ENCODE measurements around the gene GPR39.

DNA sequence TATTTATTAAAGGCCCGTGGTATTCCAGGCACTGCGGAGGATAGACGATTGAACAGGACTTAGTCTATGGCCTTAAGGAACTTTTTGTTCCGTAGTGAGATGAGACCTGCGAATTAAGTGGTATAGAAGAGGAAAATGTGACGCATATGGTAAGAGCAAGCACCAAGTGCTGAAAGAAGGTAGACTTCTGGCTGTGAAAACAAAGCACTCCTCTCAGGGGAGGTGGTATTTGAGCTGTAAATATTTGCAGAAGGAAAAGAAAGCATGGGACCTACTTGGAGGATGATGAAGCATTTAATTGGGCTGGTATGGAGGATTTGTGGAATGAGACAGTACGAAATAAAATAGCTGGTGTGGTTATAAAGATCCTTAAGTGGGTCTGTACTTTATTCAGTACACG, 62.5 kb downstream of the GPR39 start:
- no peak for TF ChIP-seq POLR2A (IDR thresholded peaks at IDR 0.05)
- TF ChIP-seq, protein P1, sequence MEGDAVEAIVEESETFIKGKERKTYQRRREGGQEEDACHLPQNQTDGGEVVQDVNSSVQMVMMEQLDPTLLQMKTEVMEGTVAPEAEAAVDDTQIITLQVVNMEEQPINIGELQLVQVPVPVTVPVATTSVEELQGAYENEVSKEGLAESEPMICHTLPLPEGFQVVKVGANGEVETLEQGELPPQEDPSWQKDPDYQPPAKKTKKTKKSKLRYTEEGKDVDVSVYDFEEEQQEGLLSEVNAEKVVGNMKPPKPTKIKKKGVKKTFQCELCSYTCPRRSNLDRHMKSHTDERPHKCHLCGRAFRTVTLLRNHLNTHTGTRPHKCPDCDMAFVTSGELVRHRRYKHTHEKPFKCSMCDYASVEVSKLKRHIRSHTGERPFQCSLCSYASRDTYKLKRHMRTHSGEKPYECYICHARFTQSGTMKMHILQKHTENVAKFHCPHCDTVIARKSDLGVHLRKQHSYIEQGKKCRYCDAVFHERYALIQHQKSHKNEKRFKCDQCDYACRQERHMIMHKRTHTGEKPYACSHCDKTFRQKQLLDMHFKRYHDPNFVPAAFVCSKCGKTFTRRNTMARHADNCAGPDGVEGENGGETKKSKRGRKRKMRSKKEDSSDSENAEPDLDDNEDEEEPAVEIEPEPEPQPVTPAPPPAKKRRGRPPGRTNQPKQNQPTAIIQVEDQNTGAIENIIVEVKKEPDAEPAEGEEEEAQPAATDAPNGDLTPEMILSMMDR (IDR thresholded peaks at IDR 0.05), result no peak

Data from adrenal gland (tissue), 5 donors.